ENCODE results near the gene COL27A1.

- TF ChIP-seq TAF1 (IDR thresholded peaks at IDR 0.05; ENCODE audit: borderline replicate concordance, insufficient read depth, low read length) (no peak), POLR2AphosphoS5 (IDR thresholded peaks at IDR 0.05; ENCODE audit: low read depth, low read length) (no peak)
Observed at GRCh38 chr9:114342755-114343440, 187.6 kb downstream of the COL27A1 start.
